GM19395 (cell line): ENCODE results near the gene DLL1.
"Not testable (repeated sequence)": the region's sequence is repeated elsewhere in the genome, so short reads cannot be mapped to it uniquely, and the experiment has no call there.

Source experiments
- ATAC-seq: cut with Tn5 transposase; IDR thresholded peaks from one replicate; pipeline ENCODE4 v1.9.1; 2021; ENCODE audit warnings: mild to moderate bottlenecking, moderate library complexity; ENCODE audit not compliant: unreplicated experiment

Gene DLL1

GRCh38 chr6:170269151-170269845 is 21.6 kb downstream of the DLL1 start:
- no peak for ATAC-seq

- no peak for ATAC-seq
Observed at GRCh38 chr6:170268216-170269129, 22.4 kb downstream of the DLL1 start.

GRCh38 chr6:170267688-170268087 is 23.2 kb downstream of the DLL1 start:
- ATAC-seq: no peak

- ATAC-seq: no peak
Observed at GRCh38 chr6:170266061-170266825, 24.6 kb downstream of the DLL1 start.

GRCh38 chr6:170265655-170266054 is 25.2 kb downstream of the DLL1 start:
- ATAC-seq: no peak

GRCh38 chr6:170264644-170265043 is 26.2 kb downstream of the DLL1 start:
- not testable (repeated sequence) for ATAC-seq

GRCh38 chr6:170264086-170264485 is 26.8 kb downstream of the DLL1 start:
- no peak for ATAC-seq

GRCh38 chr6:170263410-170263809 is 27.5 kb downstream of the DLL1 start:
- no peak for ATAC-seq

GRCh38 chr6:170262489-170263088 is 28.3 kb downstream of the DLL1 start:
- no peak for ATAC-seq

GRCh38 chr6:170261643-170262488 is 29.0 kb downstream of the DLL1 start:
- no peak for ATAC-seq

- ATAC-seq: no peak
Observed at GRCh38 chr6:170260686-170261085, 30.2 kb downstream of the DLL1 start.

- ATAC-seq: no peak
Observed at GRCh38 chr6:170259278-170259677, 31.6 kb downstream of the DLL1 start.

- no peak for ATAC-seq
Observed at GRCh38 chr6:170258407-170258806, 32.5 kb downstream of the DLL1 start.

GRCh38 chr6:170257376-170257775 is 33.5 kb downstream of the DLL1 start:
- ATAC-seq: no peak

GRCh38 chr6:170256641-170257040 is 34.2 kb downstream of the DLL1 start:
- ATAC-seq: no peak

- ATAC-seq: no peak
Observed at GRCh38 chr6:170255426-170256125, 35.3 kb downstream of the DLL1 start.

- no peak for ATAC-seq
Observed at GRCh38 chr6:170254315-170255213, 36.3 kb downstream of the DLL1 start.

GRCh38 chr6:170253910-170254269 is 37.0 kb downstream of the DLL1 start:
- ATAC-seq: no peak
